Heart left ventricle (tissue), 13 donors: ENCODE data around the gene PICALM.

Source experiments
- POLR2A ChIP-seq, 2 donors: fragments of 450-650 bp; IDR thresholded peaks; one replicate each; pipeline ENCODE4 v1.6.1; 2017; ENCODE audit warnings: antibody characterized with exemption in 2 of 2, mild to moderate bottlenecking in 2 of 2, moderate library complexity in 2 of 2
- TF ChIP-seq, protein P1 (sequence below), 12 donors: fragments of 200-600 bp; sonication (generic) in 4 of 12; IDR thresholded peaks; one replicate each; pipeline versions ENCODE4 v1.5.0 to v1.8.0; 2018 to 2022; ENCODE audit warnings: antibody characterized with exemption in 12 of 12, mild to moderate bottlenecking in 5 of 12
- donor health status: ischemic (EF 13 %, LVEDD 7.1; RV severe dilation, severe dysfunction).
- donor health status: DM: no; HTN: yes; CAD: no.
- donor health status: DM: no; HTN: no; CAD: no.
- donor health status: ischemic (EF 25% LVEDD 6.9; RV normal size, moderate dysfunction).
- donor health status: ischemic (EF 25% LVEDD 5.7; RV mildly dilated, moderate dysfunction).
- donor health status: ischemic (EF 35%, LVEDD 5.7; RV mildly dilated, moderate dysfunction).
- donor health status: nonischemic (EF 11% LVEDD 7.7; RV severe dilation, severe dysfunction).
- donor health status: DM: yes; HTN: yes; CAD: no.
- donor health status: PGD.
- donor health status: ischemic (EF 29% LVEDD 5.4; RV normal size, mild dysfunction).
- donor health status: nonischemic (EF 23%, LVEDD 6.1; RV moderate dilation, normal function).

GRCh38 chr11:85977751-85978160 lies 91.1 kb downstream of the PICALM start:
- TF ChIP-seq, protein P1, sequence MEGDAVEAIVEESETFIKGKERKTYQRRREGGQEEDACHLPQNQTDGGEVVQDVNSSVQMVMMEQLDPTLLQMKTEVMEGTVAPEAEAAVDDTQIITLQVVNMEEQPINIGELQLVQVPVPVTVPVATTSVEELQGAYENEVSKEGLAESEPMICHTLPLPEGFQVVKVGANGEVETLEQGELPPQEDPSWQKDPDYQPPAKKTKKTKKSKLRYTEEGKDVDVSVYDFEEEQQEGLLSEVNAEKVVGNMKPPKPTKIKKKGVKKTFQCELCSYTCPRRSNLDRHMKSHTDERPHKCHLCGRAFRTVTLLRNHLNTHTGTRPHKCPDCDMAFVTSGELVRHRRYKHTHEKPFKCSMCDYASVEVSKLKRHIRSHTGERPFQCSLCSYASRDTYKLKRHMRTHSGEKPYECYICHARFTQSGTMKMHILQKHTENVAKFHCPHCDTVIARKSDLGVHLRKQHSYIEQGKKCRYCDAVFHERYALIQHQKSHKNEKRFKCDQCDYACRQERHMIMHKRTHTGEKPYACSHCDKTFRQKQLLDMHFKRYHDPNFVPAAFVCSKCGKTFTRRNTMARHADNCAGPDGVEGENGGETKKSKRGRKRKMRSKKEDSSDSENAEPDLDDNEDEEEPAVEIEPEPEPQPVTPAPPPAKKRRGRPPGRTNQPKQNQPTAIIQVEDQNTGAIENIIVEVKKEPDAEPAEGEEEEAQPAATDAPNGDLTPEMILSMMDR (IDR thresholded peaks at IDR 0.05), result no peak
- no peak for TF ChIP-seq POLR2A (IDR thresholded peaks at IDR 0.05)
